ENCODE data around the gene CDC20B.

- TF ChIP-seq RCOR1 (IDR thresholded peaks at IDR 0.05; ENCODE audit: low read length) (no peak), TCF12 (IDR thresholded peaks at IDR 0.05) (no peak), RFX5 (IDR thresholded peaks at IDR 0.05; ENCODE audit: low read length) (no peak), CTCF (IDR thresholded peaks at IDR 0.05) (no peak), USF2 (IDR thresholded peaks at IDR 0.05; ENCODE audit: borderline replicate concordance, low read depth, low read length) (no peak), RAD21 (IDR thresholded peaks at IDR 0.05; ENCODE audit: low read length) (no peak)
These were observed 32.0 kb upstream of the CDC20B start for GRCh38 chr5:55205001-55205400.

All from SK-N-SH (cell line).